C4-2B (cell line): ENCODE measurements around the gene COL4A2.

Experiments used
- ZFX ChIP-seq: fragments of 450-650 bp; IDR thresholded peaks from 2 replicates; pipeline ENCODE4 v1.6.1; 2017
- TF ChIP-seq, protein P1 (sequence below): fragments of 450-650 bp; conservative IDR thresholded peaks from 2 replicates; pipeline ENCODE4 v1.5.1; 2017; ENCODE audit warnings: mild to moderate bottlenecking

- TF ChIP-seq, protein P1, sequence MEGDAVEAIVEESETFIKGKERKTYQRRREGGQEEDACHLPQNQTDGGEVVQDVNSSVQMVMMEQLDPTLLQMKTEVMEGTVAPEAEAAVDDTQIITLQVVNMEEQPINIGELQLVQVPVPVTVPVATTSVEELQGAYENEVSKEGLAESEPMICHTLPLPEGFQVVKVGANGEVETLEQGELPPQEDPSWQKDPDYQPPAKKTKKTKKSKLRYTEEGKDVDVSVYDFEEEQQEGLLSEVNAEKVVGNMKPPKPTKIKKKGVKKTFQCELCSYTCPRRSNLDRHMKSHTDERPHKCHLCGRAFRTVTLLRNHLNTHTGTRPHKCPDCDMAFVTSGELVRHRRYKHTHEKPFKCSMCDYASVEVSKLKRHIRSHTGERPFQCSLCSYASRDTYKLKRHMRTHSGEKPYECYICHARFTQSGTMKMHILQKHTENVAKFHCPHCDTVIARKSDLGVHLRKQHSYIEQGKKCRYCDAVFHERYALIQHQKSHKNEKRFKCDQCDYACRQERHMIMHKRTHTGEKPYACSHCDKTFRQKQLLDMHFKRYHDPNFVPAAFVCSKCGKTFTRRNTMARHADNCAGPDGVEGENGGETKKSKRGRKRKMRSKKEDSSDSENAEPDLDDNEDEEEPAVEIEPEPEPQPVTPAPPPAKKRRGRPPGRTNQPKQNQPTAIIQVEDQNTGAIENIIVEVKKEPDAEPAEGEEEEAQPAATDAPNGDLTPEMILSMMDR: no peak
- no peak for TF ChIP-seq ZFX
Measured at GRCh38 chr13:110495376-110495775, 188.3 kb downstream of the COL4A2 start.
